Right renal pelvis (tissue), 4 donors: Measurements from ENCODE around the gene CNTN5. TPM values are rescaled to one million over a fixed set of nuclear protein-coding genes. Genes with fewer than 3 reads are reported as not detected.

Experiments
- DNase-seq, 4 donors: peaks; one replicate each; pipeline ENCODE4 v3.0.0-alpha.2; 2013; ENCODE audit warnings: low read depth in 4 of 4, low spot score in 3 of 4, missing footprints in 1 of 4
- polyA plus RNA-seq, 4 donors: library from polyadenylated mRNA; unstranded; fragments of 120-200 nt; gene quantifications; one replicate each; pipeline ENCODE4 v1.2.1, GENCODE V29; 2013; ENCODE audit not compliant: insufficient read length in 4 of 4

The CNTN5 gene
- polyA plus RNA-seq, 4 donors: 15.7 to 23.2 (median 21.5) TPM

GRCh38 chr11:99841885-99842284 lies 821.1 kb downstream of the CNTN5 start:
- DNase-seq: no peak

DNA sequence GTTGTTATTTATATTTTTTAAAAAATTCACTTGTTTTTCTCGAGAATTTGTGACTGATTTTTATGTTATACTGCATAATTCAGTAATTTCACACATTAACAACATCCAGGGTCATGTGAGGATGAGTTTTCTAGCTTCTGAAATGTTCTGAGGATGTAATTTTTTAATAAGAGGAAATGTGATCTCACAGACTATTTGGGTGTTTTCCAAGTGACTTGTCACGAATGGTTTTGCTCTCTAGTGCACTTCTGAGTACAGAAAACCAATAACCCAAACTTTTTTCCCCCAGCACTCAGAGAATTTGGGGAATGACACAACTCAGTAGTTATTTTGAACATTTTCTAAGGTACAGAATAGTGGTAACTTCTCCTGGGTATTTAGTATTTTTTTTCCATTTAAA lies 845.2 kb downstream of the CNTN5 start:
- DNase-seq: no peak

- DNase-seq: no peak
Measured at GRCh38 chr11:99881610-99882009, 860.9 kb downstream of the CNTN5 start.

- DNase-seq: no peak
Measured at GRCh38 chr11:99884750-99885149, 864.0 kb downstream of the CNTN5 start.

- DNase-seq: no peak
Measured at GRCh38 chr11:99887481-99887880, 866.7 kb downstream of the CNTN5 start.

DNA sequence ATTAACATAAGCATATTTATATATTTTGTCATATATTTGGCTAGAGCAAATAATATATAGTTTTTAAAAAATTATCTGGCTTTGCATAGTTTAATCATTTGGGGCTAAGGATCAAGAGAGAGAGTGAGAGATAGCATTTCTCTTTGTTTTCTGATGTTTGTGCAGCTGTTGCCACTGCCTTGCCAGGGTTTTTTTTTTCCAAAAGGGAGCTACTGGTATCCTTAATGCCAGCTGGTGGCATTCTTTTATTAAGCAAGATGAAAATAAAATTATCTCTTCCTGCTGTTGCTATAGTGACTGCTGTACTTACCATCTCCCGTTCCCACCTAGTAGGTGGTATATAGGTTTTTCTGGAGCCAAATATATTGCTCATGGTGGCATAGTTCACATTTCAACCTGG lies 873.1 kb downstream of the CNTN5 start:
- no peak for DNase-seq

- no peak for DNase-seq
Measured at GRCh38 chr11:99901175-99901574, 880.4 kb downstream of the CNTN5 start.

DNA sequence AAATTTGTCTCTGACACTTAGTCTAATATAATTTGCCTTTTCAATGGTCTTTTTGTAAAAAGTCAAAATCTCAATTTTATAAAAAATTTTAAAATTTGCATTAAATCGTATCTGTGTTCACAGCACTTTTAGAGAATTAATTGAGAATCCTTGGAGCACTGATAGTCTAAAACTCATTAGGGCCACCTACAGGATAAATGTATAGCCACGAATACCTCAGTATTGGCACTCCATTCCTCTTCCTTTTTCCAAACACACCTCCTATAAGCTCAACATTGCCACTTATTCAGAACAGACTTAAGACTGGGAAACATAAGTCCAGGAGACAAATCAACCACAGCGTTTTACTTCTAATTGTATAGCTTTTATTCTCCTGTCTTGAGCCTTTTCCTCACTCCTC lies 890.4 kb downstream of the CNTN5 start:
- DNase-seq: no peak

DNA sequence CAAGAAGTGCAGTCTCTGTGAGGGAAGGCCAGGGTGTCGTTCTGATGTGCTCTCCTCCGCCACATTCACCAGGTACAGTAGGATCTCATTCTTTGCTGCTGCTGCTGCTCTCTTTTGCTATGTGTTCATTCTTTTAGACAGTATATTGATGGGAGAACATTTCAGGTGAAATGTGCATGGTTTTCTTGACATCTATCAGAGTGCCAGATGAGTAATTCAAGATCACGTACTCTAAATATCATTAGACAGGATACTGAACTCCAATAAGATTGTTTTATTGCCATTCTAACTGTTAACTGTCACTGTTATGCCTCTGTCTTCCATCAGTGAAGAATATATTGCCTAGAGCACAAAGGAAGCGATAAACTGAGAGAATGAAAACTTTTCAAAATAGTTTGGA lies 895.3 kb downstream of the CNTN5 start:
- DNase-seq: no peak

DNA sequence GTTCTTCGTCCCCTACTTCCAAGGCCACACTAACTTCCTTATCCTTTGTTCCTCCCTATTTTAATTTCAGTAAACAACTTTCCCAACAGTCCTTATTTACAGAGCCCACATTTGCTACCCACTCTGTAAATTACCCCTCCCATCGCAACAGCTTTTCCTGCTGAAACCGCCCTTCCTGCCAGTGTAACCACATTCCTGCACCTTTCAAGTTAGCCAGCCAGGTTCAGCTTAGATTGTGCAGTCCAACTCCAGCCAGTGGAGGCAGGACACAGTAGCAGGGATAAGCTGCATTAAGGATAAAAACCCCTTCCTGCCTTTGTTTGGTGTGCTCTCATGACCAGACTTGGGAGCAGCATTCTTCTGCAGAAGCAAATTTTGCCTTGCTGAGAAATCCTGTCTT lies 898.0 kb downstream of the CNTN5 start:
- DNase-seq: no peak

DNA sequence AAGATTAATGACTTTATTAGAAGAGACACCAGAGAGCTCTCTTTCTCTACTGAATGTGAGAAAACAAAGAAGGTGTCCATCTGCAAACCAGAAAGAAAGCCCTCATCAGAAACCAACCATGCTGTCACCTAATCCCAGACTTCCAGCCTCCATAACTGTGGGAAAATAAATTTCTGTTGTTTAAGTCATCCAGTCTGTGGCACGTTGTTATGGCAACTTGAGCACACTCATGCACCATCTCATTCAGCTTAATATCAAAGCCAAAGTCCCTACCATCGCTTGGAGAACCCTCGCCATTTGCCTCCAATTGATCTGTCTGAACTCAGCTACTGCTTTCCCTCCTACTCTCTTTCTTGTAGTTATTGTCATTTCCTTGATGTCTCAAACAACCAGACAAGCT lies 900.2 kb downstream of the CNTN5 start:
- DNase-seq: no peak

DNA sequence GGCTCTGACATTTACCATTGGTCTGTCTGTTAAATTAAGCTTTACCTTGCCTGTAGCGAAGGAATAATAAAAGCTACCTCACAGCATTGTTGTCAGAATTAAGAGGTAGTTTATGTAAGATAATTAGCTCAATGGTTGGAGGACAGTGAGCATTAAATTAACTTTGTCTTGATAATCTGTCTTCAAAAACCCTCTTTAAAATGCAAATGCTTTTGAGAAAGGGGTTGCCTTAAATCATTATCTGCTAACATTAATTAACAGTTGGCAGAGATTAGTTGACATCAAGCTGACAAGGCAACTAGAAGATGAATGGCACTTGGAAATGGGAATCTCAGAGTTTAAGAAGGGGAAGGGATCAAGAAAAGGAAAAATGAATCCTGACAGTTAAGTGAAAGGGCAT lies 905.2 kb downstream of the CNTN5 start:
- no peak for DNase-seq

DNA sequence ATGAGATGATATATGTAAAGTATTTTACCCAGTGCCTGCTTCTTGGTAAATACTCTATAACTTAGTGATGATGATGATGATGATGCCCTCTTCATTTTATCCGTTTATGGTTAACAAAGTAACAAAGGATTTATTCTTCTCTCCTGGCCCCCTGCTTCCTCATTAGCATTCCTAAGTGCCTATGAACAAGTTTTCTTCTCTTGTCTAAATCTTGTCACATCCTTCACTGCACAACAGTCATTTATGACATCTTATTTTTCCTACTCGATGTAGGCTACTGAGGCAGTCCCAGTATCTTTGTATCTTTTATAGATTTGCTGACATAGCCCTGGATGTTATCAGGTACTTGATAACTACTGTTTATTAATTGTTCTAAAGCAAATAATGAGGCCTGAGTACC lies 911.9 kb downstream of the CNTN5 start:
- no peak for DNase-seq

- no peak for DNase-seq
Measured at GRCh38 chr11:99934008-99934407, 913.3 kb downstream of the CNTN5 start.

- no peak for DNase-seq
Measured at GRCh38 chr11:99937330-99937729, 916.6 kb downstream of the CNTN5 start.

DNA sequence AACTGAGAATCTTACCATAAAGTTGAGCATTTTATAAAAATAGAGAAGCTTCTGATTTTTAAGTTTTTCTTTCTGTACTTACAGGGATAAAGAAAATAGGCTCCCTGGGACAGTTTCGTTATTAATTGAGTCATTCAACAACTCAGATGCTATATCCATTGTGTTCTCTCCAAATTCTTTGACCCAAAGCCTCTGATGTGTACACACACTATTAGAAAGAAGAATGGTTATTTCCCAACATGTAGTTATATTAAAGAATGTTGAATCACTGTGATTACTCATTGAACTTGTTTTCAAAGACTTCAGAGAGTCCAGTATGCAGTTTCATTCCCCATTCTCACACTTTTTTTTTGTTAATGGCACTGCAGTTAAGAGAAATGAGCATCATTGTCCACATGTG lies 932.1 kb downstream of the CNTN5 start:
- no peak for DNase-seq

- DNase-seq: no peak
Measured at GRCh38 chr11:99960536-99960935, 939.8 kb downstream of the CNTN5 start.

- DNase-seq: no peak
Measured at GRCh38 chr11:99968336-99968735, 947.6 kb downstream of the CNTN5 start.

DNA sequence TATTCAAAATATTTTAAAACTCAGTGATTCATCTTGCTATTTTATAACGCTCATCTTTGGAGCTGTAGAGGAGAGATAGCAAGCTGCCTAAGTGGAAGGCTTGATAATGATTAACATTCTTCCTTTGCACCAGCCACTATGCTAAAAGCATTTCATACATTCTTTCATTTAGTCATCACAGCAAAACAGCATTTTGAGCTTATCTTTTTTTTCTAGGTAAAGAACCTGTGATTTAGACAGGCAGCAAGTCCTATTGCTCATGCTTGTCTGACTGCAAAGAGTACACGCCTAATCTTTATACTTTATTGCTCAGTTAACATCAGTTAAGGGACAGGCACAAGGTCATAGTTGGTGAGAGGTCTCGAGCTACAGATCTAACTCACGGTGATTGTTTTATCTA lies 953.2 kb downstream of the CNTN5 start:
- no peak for DNase-seq

GRCh38 chr11:99979042-99979441 lies 958.3 kb downstream of the CNTN5 start:
- no peak for DNase-seq

DNA sequence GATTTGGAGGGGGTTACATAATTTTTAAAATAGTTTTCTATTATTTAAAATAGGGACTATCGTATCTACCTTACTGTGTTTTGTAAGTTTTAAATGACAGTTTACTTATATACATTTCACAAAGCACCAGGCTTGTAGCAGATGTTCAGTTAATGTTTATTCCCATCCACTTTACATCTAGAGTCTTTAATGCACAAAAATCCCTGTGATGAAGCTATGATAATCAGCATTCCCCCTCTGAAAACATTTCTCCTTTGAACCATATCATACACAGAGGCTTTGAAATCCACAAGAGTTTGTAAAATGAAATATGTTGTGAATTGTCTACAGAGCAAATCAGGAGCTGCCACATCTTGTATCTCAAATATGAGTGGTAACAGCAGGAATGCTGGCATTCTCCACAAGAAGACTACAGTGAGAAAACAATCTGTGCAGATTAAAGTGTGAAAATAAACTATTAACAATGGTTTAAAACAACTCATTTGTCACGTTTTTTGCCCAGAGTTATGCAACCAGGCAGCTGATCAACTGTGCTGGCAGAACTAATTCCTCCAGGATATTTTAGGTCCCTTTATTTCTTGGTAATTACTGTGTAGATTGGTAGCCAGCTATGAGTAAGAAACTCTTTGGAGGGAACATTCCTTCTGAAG lies 967.2 kb downstream of the CNTN5 start:
- DNase-seq: no peak

DNA sequence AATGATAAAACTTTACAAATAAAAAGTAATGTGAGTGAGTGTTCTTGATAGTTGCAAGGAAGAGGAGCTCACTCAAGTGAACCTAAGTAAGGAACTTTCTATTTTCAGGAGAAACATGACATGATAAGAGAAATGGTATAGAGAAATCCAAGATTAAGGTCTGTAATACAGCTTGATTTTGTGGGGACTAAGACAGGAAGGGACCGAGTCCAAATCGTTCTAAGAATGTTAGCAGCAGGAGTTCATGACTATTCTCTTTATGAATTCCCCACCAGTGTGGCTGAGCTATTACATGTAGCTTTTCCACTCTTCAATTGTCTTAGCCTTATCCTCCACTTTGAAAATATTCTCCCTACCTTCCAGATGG lies 967.7 kb downstream of the CNTN5 start:
- DNase-seq: no peak

- DNase-seq: no peak
Measured at GRCh38 chr11:100003985-100004384, 983.2 kb downstream of the CNTN5 start.
